ENCODE results near the gene RAB37. TPM values are rescaled to one million over a fixed set of nuclear protein-coding genes. Genes with fewer than 3 reads are reported as not detected.

Gene RAB37
- total RNA-seq, 4 donors from 2014 or later = 0.87 to 4.4 (median 2.3) TPM

DNA sequence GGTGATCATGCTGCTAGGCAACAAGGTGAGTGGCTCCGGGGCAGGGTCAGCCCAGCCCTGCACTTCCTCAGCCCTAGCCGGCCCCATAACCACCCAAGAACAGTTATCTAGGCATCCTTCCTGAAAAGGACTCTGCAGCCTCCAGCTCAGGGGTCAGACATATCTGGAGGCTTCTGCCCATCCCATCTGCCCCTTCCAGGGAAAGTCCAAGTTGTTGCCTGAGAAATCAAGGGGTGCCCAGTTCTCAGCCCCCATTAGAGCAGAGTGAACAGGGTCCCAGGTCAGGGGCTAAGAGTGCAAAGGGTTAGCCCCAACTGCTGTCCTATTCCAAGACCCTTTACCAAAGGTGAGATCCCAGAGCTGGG is 7.3 kb downstream of the RAB37 start:
- Histone ChIP-seq H3K4me1 (peaks cover 0 to 36% (median 28%) of the 10 kb centered on the region in 4 donors), H3K4me3 (no peak overlapping the region)

DNA sequence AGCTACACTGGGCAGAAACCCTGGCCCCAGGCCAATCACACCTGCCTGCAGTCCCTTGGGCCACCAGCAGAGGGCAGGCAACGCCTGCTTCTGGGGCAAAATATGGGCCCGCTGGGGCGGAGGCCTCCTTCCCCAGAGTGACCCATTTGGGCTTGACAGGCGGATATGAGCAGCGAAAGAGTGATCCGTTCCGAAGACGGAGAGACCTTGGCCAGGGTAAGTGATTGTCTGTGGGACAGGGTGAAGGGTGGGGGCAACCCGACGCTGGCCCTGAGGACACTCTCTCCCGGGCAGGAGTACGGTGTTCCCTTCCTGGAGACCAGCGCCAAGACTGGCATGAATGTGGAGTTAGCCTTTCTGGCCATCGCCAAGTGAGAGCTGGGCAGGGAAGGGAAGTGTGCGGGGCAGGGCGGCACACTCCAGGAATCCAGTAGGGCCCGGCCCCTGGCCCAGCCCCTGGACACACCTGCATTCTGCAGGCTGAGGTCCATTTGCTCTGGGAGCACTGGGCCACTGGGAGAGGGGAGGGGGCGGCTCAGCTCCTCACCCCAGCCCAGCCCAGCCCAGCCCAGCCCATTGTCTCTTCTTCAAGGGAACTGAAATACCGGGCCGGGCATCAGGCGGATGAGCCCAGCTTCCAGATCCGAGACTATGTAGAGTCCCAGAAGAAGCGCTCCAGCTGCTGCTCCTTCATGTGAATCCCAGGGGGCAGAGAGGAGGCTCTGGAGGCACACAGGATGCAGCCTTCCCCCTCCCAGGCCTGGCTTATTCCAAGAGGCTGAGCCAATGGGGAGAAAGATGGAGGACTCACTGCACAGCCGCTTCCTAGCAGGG is 7.9 kb downstream of the RAB37 start:
- Histone ChIP-seq H3K27me3 (peaks cover 0 to 27% of the 10 kb centered on the region in 2 donors), H3K27ac (peak overlapping the region; percentile 49 to 87 (median 69)), H3K4me3 (peak overlapping the region in 3 of 4 donors; percentile 22 to 40 (median 33)), H3K9me3 (no peaks in the 10 kb centered on the region), H3K36me3 (no peaks in the 10 kb centered on the region), H3K4me1 (peaks cover 0 to 41% (median 32%) of the 10 kb centered on the region in 4 donors)
- peak; percentile 92 to 98 for DNase-seq (ENCODE audit: low spot score in 2 of 2)
- TF ChIP-seq EP300 (IDR thresholded peaks at IDR 0.05) = peak; percentile 50 to 76
- TF ChIP-seq POLR2A (IDR thresholded peaks at IDR 0.05) = no peak
- TF ChIP-seq CTCF (IDR thresholded peaks at IDR 0.05) = peak; percentile 98 to 100 (median 99)
- 29 to 31% methylated on average over 17 to 24 of the region's 24 CpGs for WGBS, 2 donors

More for the DNA sequence above, 7.3 kb downstream of the RAB37 start:
- no peak for DNase-seq (ENCODE audit: low spot score in 2 of 2)
- 54 to 69% methylated on average over 2 of the region's 2 CpGs for WGBS, 2 donors
- TF ChIP-seq CTCF (IDR thresholded peaks at IDR 0.05) = no peak
- TF ChIP-seq EP300 (IDR thresholded peaks at IDR 0.05) = no peak
- TF ChIP-seq POLR2A (IDR thresholded peaks at IDR 0.05) = no peak
- Histone ChIP-seq H3K9me3 (no peaks in the 10 kb centered on the region), H3K36me3 (no peaks in the 10 kb centered on the region), H3K27me3 (peaks cover 0 to 33% of the 10 kb centered on the region in 2 donors), H3K27ac (peak overlapping the region in 2 of 4 donors; percentile 63 to 75)

DNA sequence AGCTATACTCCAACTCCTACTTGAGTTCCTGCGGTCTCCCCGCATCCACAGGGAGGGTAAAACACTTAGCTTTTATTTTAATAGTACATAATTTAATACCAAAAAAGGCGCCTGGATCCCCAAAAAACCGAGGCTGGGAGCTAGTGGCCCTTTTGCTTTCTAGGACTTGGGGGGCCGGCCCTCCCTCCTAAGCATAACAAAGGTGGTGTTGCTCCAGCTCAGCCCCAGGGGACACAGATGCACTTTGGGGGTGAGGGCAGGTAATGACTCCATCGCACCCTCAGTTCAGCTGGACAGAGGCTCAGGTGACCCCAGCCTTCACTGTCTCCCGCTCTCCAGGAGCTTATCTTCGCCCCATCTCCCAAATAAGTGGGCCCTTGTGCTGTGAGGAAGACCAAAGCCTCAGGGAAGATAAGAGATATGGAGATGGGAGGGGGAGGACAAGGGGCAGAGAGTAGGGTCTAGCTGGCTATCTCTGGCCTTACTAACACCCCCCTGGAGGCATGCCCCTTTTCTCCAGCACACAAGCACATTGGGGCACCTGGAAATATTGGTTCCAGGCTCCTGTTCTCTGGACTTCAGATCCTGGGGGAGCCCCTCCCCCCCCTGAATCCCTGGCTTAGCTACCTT is 8.6 kb downstream of the RAB37 start:
- H3K27me3 ChIP-seq = peaks cover 0 to 20% of the 10 kb centered on the region in 2 donors
- TF ChIP-seq CTCF (IDR thresholded peaks at IDR 0.05) = no peak
- TF ChIP-seq EP300 (IDR thresholded peaks at IDR 0.05) = no peak
- no peak for TF ChIP-seq POLR2A (IDR thresholded peaks at IDR 0.05)
- H3K27ac ChIP-seq = peak overlapping the region in 2 of 4 donors; percentile 75 to 87
- H3K36me3 ChIP-seq = no peaks in the 10 kb centered on the region
- peaks cover 0 to 48% (median 39%) of the 10 kb centered on the region in 4 donors for H3K4me1 ChIP-seq
- no peak overlapping the region for H3K4me3 ChIP-seq
- DNase-seq (ENCODE audit: low spot score in 2 of 2) = no peak
- WGBS, 2 donors = 83 to 84% methylated on average over 8 of the region's 8 CpGs
- H3K9me3 ChIP-seq = no peaks in the 10 kb centered on the region

DNA sequence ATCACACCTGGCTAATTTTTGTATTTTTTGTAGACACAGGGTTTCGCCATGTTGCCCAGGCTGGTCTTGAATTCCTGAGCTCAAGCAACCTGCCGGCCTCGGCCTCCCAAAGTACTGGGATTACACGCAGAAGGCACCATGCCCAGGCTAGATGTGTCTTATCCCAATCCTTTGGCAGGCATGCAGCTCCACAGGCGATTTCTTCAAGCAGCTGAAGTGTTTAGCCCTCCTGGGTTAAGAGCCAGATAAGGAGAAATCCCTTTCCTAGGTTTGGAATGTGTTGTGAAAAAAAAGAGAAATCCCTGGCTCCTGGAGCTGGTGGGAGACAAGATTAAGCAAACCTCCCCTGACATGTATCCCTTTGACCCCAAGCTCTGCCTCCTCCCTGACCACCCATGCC is 9.3 kb downstream of the RAB37 start:
- peaks cover 0 to 13% of the 10 kb centered on the region in 2 donors for H3K27me3 ChIP-seq
- no peak for TF ChIP-seq CTCF (IDR thresholded peaks at IDR 0.05)
- TF ChIP-seq EP300 (IDR thresholded peaks at IDR 0.05) = no peak
- no peak for TF ChIP-seq POLR2A (IDR thresholded peaks at IDR 0.05)
- WGBS, 2 donors = 74 to 85% methylated on average over 5 of the region's 5 CpGs
- H3K9me3 ChIP-seq = no peaks in the 10 kb centered on the region
- H3K36me3 ChIP-seq = no peaks in the 10 kb centered on the region
- H3K4me1 ChIP-seq = peaks cover 0 to 55% (median 46%) of the 10 kb centered on the region in 4 donors
- no peak for DNase-seq (ENCODE audit: low spot score in 2 of 2)
- no peak overlapping the region for H3K4me3 ChIP-seq
- H3K27ac ChIP-seq = peak overlapping the region in 3 of 4 donors; percentile 84 to 91 (median 86)

DNA sequence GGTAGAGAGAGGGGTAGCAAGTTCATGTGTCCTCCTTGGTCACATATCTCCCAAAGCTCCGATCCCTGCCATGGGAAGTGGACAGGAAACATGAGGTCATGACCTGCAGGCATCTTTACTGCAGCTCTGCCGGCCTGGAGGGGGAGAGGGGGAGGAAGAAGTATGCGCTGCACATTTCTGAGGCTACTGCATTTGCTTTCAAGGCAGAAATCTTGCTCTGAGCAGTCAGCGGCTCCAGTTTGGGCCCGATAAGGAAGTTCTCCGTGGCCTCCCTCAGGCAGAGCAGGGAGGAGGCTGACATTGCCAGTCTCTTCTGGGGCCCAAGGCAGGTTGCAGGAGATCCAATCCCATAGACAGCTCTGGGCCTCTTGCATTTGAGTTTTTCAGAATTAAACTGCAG is 9.9 kb downstream of the RAB37 start:
- TF ChIP-seq EP300 (IDR thresholded peaks at IDR 0.05) = no peak
- TF ChIP-seq CTCF (IDR thresholded peaks at IDR 0.05) = no peak
- TF ChIP-seq POLR2A (IDR thresholded peaks at IDR 0.05) = no peak
- no peak for DNase-seq (ENCODE audit: low spot score in 2 of 2)
- Histone ChIP-seq H3K27me3 (peaks cover 0 to 7% of the 10 kb centered on the region in 2 donors), H3K27ac (peak overlapping the region in 3 of 4 donors; percentile 84 to 91 (median 86)), H3K36me3 (no peaks in the 10 kb centered on the region), H3K4me1 (peaks cover 0 to 57% (median 49%) of the 10 kb centered on the region in 4 donors), H3K4me3 (no peak overlapping the region), H3K9me3 (no peaks in the 10 kb centered on the region)
- WGBS, 2 donors = 27 to 28% methylated on average over 6 of the region's 6 CpGs

Measured in tibial nerve (tissue), 4 donors.